Natural killer cell (primary cell): ENCODE results near the gene FAAH2. TPM values are rescaled to one million over a fixed set of nuclear protein-coding genes. Genes with fewer than 3 reads are reported as not detected.

Experiments used
- ATAC-seq, 3 donors: fragments of 150-1000 bp in 2 of 3; fragments of 200-7000 bp in 1 of 3; cut with Tn5 transposase; 1 replicate in 1 of 3; 2 replicates in 2 of 3; pipeline ENCODE4 v1.10.0; 2021; ENCODE audit warnings: mild to moderate bottlenecking in 2 of 3, moderate library complexity in 2 of 3
- DNase-seq, 2 donors: peaks; one replicate each; pipeline versions ENCODE4 v3.0.0 to v3.0.0-alpha.2; 2013 to 2021; ENCODE audit warnings: mixed read lengths in 1 of 2
- H3K27ac ChIP-seq: one replicate; pipeline ENCODE4 v1.5.1; 2013; ENCODE audit warnings: mild to moderate bottlenecking, low read length
- H3K27me3 ChIP-seq: one replicate; pipeline ENCODE4 v1.6.1; 2013; ENCODE audit warnings: low read length; ENCODE audit not compliant: control insufficient read depth, insufficient read depth
- H3K36me3 ChIP-seq: one replicate; pipeline ENCODE4 v1.6.1; 2013; ENCODE audit warnings: low read length; ENCODE audit not compliant: control insufficient read depth, insufficient read depth
- H3K4me1 ChIP-seq: one replicate; pipeline ENCODE4 v1.6.1; 2013; ENCODE audit warnings: low read length; ENCODE audit not compliant: control insufficient read depth, insufficient read depth
- H3K4me3 ChIP-seq: one replicate; pipeline ENCODE4 v1.5.1; 2013; ENCODE audit warnings: low read length
- H3K9me3 ChIP-seq: one replicate; pipeline ENCODE4 v1.6.1; 2013; ENCODE audit warnings: low read length; ENCODE audit not compliant: control insufficient read depth, insufficient read depth
- H3K27ac Mint-ChIP-seq, 2 donors: one replicate each; pipeline ENCODE4 v1.8.0; 2022; ENCODE audit warnings: mild to moderate bottlenecking in 2 of 2, mixed read lengths in 2 of 2, moderate library complexity in 1 of 2
- H3K27me3 Mint-ChIP-seq, 2 donors: one replicate each; pipeline ENCODE4 v1.8.0; 2022; ENCODE audit warnings: low read depth in 2 of 2, mixed read lengths in 2 of 2
- H3K36me3 Mint-ChIP-seq: one replicate; pipeline ENCODE4 v1.8.0; 2022; ENCODE audit warnings: mixed read lengths
- H3K4me1 Mint-ChIP-seq, 2 donors: one replicate each; pipeline ENCODE4 v1.8.0; 2022; ENCODE audit warnings: mixed read lengths in 2 of 2
- H3K4me3 Mint-ChIP-seq: one replicate; pipeline ENCODE4 v1.8.0; 2022; ENCODE audit warnings: mild to moderate bottlenecking, moderate library complexity, mixed read lengths
- H3K9me3 Mint-ChIP-seq, 2 donors: one replicate each; pipeline ENCODE4 v1.8.0; 2022; ENCODE audit warnings: mixed read lengths in 2 of 2
- CTCF ChIP-seq: fragments of 200-600 bp; IDR thresholded peaks from one replicate; pipeline ENCODE4 v1.8.0; 2022; ENCODE audit warnings: antibody characterized with exemption
- WGBS: methylation state at CpG from one replicate; pipeline ENCODE4 v1.1.7; 2013; ENCODE audit warnings: missing lambda C conversion rate; ENCODE audit not compliant: insufficient coverage; 5-methylcytosine and 5-hydroxymethylcytosine counted together
- intact Hi-C: fragments of 100-400 bp; cut with micrococcal nuclease; formaldehyde crosslinking; loops from one replicate; pipeline ENCODE4 v1.14.2; 2022
- total RNA-seq, 4 donors: library from RNA; stranded (reverse); fragments of 120-200 nt in 1 of 4; gene quantifications; one replicate each; pipeline versions ENCODE4 v1.2.3 to v1.2.4, GENCODE V29; 2013 to 2022

Gene FAAH2
- 1 to 10 TPM in 2 of 3 donors, under 1 TPM in 1; 0.12 to 1.6 (median 1.2) TPM for total RNA-seq
- total RNA-seq (2013) = 1.5 TPM

GRCh38 chrX:57286507-57287251 is at the start of gene FAAH2:
Gene FAAH2, plus strand, starts transcription at chrX:57286706. Its CDS starts 120 bp downstream, at chrX:57286826.
- Histone ChIP-seq H3K4me3 (peak within 1 kb of the TSS; percentile 17), H3K9me3 (no peaks in the 10 kb centered on the region), H3K27ac (no peak within 1 kb of the TSS), H3K36me3 (no peaks in the 10 kb centered on the region), H3K4me1 (no peaks in the 10 kb centered on the region), H3K27me3 (no peaks in the 10 kb centered on the region)
- ATAC-seq (peak; percentile 37 to 63 (median 46)), DNase-seq (peak in 1 of 2 donors; percentile 88)
- no peak for TF ChIP-seq CTCF
- Mint-ChIP-seq H3K27ac (no peak within 1 kb of the TSS), H3K36me3 (no peaks in the 10 kb centered on the region), H3K4me1 (peaks cover 0 to 7% of the 10 kb centered on the region in 2 donors), H3K27me3 (peaks cover 2 to 17% of the 10 kb centered on the region in 2 donors), H3K9me3 (no peaks in the 10 kb centered on the region), H3K4me3 (peak within 1 kb of the TSS; percentile 40)
- intact Hi-C loops = no loop called here
- WGBS = 2% methylated on average over 19 of the region's 22 CpGs

GRCh38 chrX:57241967-57242366 is 44.5 kb upstream of the FAAH2 start:
- Mint-ChIP-seq H3K36me3 (no peaks in the 10 kb centered on the region), H3K4me1 (no peaks in the 10 kb centered on the region), H3K27me3 (peaks cover 0 to 11% of the 10 kb centered on the region in 2 donors), H3K4me3 (no peak overlapping the region), H3K27ac (no peak overlapping the region), H3K9me3 (peaks cover 2 to 20% of the 10 kb centered on the region in 2 donors)
- Histone ChIP-seq H3K4me3 (no peak overlapping the region), H3K27me3 (no peaks in the 10 kb centered on the region), H3K36me3 (no peaks in the 10 kb centered on the region), H3K9me3 (peaks cover 14% of the 10 kb centered on the region), H3K27ac (no peak overlapping the region), H3K4me1 (no peaks in the 10 kb centered on the region)
- TF ChIP-seq CTCF = no peak
- intact Hi-C loops = no loop called here
- ATAC-seq (no peak), DNase-seq (no peak)
- WGBS = 84% methylated on average over 7 of the region's 7 CpGs

GRCh38 chrX:57251965-57252364 is 34.5 kb upstream of the FAAH2 start:
- no peaks in the 10 kb centered on the region for H3K4me1 ChIP-seq
- no peak overlapping the region for H3K27ac ChIP-seq
- Mint-ChIP-seq H3K4me3 (no peak overlapping the region), H3K9me3 (peaks cover 0 to 17% of the 10 kb centered on the region in 2 donors), H3K36me3 (no peaks in the 10 kb centered on the region), H3K27ac (no peak overlapping the region), H3K27me3 (peaks cover 0 to 6% of the 10 kb centered on the region in 2 donors), H3K4me1 (no peaks in the 10 kb centered on the region)
- WGBS = 89% methylated on average over 5 of the region's 6 CpGs
- ATAC-seq (no peak), DNase-seq (no peak)
- no peaks in the 10 kb centered on the region for H3K27me3 ChIP-seq
- intact Hi-C loops = no loop called here
- H3K9me3 ChIP-seq = peaks cover 7% of the 10 kb centered on the region
- H3K4me3 ChIP-seq = no peak overlapping the region
- H3K36me3 ChIP-seq = no peaks in the 10 kb centered on the region
- no peak for TF ChIP-seq CTCF
